SK-N-SH (cell line): ENCODE results near the gene TUBA1B. TPM values are rescaled to one million over a fixed set of nuclear protein-coding genes. Genes with fewer than 3 reads are reported as not detected.

Experiments used
- CTCF ChIA-PET: fragments of 300-600, 350-600 bp; formaldehyde crosslinking; extraction: SDS; loops from one replicate; lab custom pipeline; 2021; lab: Yijun Ruan, JAX
- POLR2A ChIA-PET: fragments of 350-600 bp; sonication (Branson Sonifier 250); formaldehyde crosslinking; extraction: SDS; loops from one replicate; lab custom pipeline; 2020; ENCODE audit warnings: antibody characterized with exemption, inconsistent platforms; lab: Yijun Ruan, JAX
- DNase-seq: peaks from one replicate; pipeline ENCODE4 v3.0.0; 2012
- H2AFZ ChIP-seq: fragments of 200-600 bp; sonication (generic); 2 replicates; pipeline ENCODE4 v1.8.1; 2016; ENCODE audit warnings: antibody characterized with exemption, mild to moderate bottlenecking, low read depth
- H3F3A ChIP-seq: fragments of 200-600 bp; sonication (generic); replicated peaks from 2 replicates; pipeline ENCODE3; 2016; ENCODE audit warnings: antibody characterized with exemption, mild to moderate bottlenecking; ENCODE audit not compliant: insufficient read depth
- H3K27ac ChIP-seq, 2 experiments: fragments of 200-500 bp in 1 of 2; fragments of 200-600 bp in 1 of 2; sonication (Bioruptor generic) in 1 of 2; sonication (generic), shearing (Covaris generic) in 1 of 2; 2 replicates each; pipeline versions ENCODE4 v1.5.1 to v1.6.1; 2014 to 2016; ENCODE audit warnings: low read depth in 2 of 2, inconsistent platforms in 1 of 2, low read length in 1 of 2, mild to moderate bottlenecking in 1 of 2, mixed read lengths in 1 of 2
- H3K27me3 ChIP-seq: fragments of 200-600 bp; sonication (generic), shearing (Covaris generic); 2 replicates; pipeline ENCODE4 v1.6.1; 2016; ENCODE audit warnings: mixed run types; ENCODE audit not compliant: insufficient read depth
- H3K36me3 ChIP-seq, 2 experiments: fragments of 200-500 bp in 1 of 2; fragments of 200-600 bp in 1 of 2; sonication (Bioruptor generic) in 1 of 2; sonication (generic) in 1 of 2; replicated peaks in 1 of 2; 2 replicates each; pipeline versions ENCODE3 to v1.5.1; 2014 to 2016; ENCODE audit warnings: low read length in 1 of 2, mild to moderate bottlenecking in 1 of 2; ENCODE audit not compliant: insufficient read depth in 2 of 2, control insufficient read depth in 1 of 2
- H3K4me1 ChIP-seq, 2 experiments: fragments of 200-500 bp in 1 of 2; fragments of 200-600 bp in 1 of 2; sonication (Bioruptor generic) in 1 of 2; sonication (generic), shearing (Covaris generic) in 1 of 2; 2 replicates each; pipeline versions ENCODE4 v1.5.1 to v1.6.1; 2014 to 2016; ENCODE audit warnings: low read depth in 1 of 2, low read length in 1 of 2, mixed run types in 1 of 2; ENCODE audit not compliant: insufficient read depth in 2 of 2, control insufficient read depth in 1 of 2
- H3K4me2 ChIP-seq: fragments of 200-600 bp; sonication (generic), shearing (Covaris generic); 2 replicates; pipeline ENCODE4 v1.6.1; 2017; ENCODE audit warnings: mixed run types
- H3K4me3 ChIP-seq, 2 experiments: fragments of 200-500 bp in 1 of 2; fragments of 200-600 bp in 1 of 2; sonication (Bioruptor generic) in 1 of 2; sonication (generic), shearing (Covaris generic) in 1 of 2; 2 replicates each; pipeline versions ENCODE4 v1.5.1 to v1.8.1; 2014 to 2016; ENCODE audit warnings: low read depth in 2 of 2, inconsistent platforms in 1 of 2, low read length in 1 of 2, mild to moderate bottlenecking in 1 of 2, mixed read lengths in 1 of 2, moderate library complexity in 1 of 2
- H3K79me2 ChIP-seq: fragments of 200-600 bp; sonication (generic); 2 replicates; pipeline ENCODE4 v1.8.1; 2017; ENCODE audit warnings: mild to moderate bottlenecking; ENCODE audit not compliant: insufficient read depth
- H3K9ac ChIP-seq: fragments of 200-600 bp; sonication (generic); 2 replicates; pipeline ENCODE4 v1.6.1; 2017; ENCODE audit warnings: mixed run types
- H3K9me2 ChIP-seq: fragments of 200-600 bp; sonication (generic); 2 replicates; pipeline ENCODE4 v1.6.1; 2017; ENCODE audit warnings: mixed run types
- H3K9me3 ChIP-seq: fragments of 200-600 bp; sonication (generic); 2 replicates; pipeline ENCODE4 v1.6.1; 2017; ENCODE audit warnings: mixed run types, mild to moderate bottlenecking, moderate library complexity
- H4K20me1 ChIP-seq: fragments of 200-600 bp; sonication (generic); 2 replicates; pipeline ENCODE4 v1.6.1; 2017; ENCODE audit warnings: mild to moderate bottlenecking, mixed run types; ENCODE audit not compliant: insufficient read depth
- CTCF ChIP-seq: fragments of 200-600 bp; sonication (generic); IDR thresholded peaks from 2 replicates; pipeline ENCODE4 v1.6.1; 2017; ENCODE audit warnings: antibody characterized with exemption, mild to moderate bottlenecking, moderate library complexity
- EZH2phosphoT487 ChIP-seq: fragments of 200-600 bp; sonication (generic); IDR thresholded peaks from 2 replicates; pipeline ENCODE4 v1.6.1; 2017; ENCODE audit warnings: low read depth, mixed run types, mild to moderate bottlenecking, antibody characterized with exemption, moderate library complexity, borderline replicate concordance
- FOSL2 ChIP-seq: IDR thresholded peaks from 2 replicates; pipeline ENCODE4 v1.4.0; 2012; ENCODE audit warnings: low read depth, mild to moderate bottlenecking, moderate library complexity, borderline replicate concordance
- FOXJ3 ChIP-seq: sonication (generic); formaldehyde crosslinking; IDR thresholded peaks from 2 replicates; pipeline ENCODE4 v1.5.1; 2020; ENCODE audit warnings: mild to moderate bottlenecking, missing genetic modification reagents
- FOXM1 ChIP-seq: IDR thresholded peaks from 2 replicates; pipeline ENCODE4 v1.4.0; 2012; ENCODE audit warnings: low read depth, mild to moderate bottlenecking
- GABPA ChIP-seq: IDR thresholded peaks from 2 replicates; pipeline ENCODE4 v1.4.0; 2012; ENCODE audit warnings: low read depth, mild to moderate bottlenecking
- GATA2 ChIP-seq: sonication (generic); formaldehyde crosslinking; IDR thresholded peaks from 2 replicates; pipeline ENCODE4 v1.5.0; 2020; ENCODE audit warnings: mild to moderate bottlenecking, missing genetic modification reagents
- MAX ChIP-seq: IDR thresholded peaks from 2 replicates; pipeline ENCODE4 v1.4.0; 2012; ENCODE audit warnings: low read depth
- MEF2A ChIP-seq: IDR thresholded peaks from 2 replicates; pipeline ENCODE4 v1.4.0; 2012; ENCODE audit warnings: low read depth, borderline replicate concordance
- MXI1 ChIP-seq: IDR thresholded peaks from 2 replicates; pipeline ENCODE4 v1.6.1; 2012; ENCODE audit warnings: mild to moderate bottlenecking, low read depth, low read length, improper control_type of control experiment
- PBX3 ChIP-seq: IDR thresholded peaks from 2 replicates; pipeline ENCODE4; 2012
- RCOR1 ChIP-seq: fragments of 150-350 bp; IDR thresholded peaks from 2 replicates; pipeline ENCODE4 v1.6.1; 2017; ENCODE audit warnings: antibody characterized with exemption, low read length
- REST ChIP-seq: IDR thresholded peaks from 2 replicates; pipeline ENCODE4 v1.6.1; 2012; ENCODE audit warnings: mild to moderate bottlenecking, low read depth, low read length, moderate library complexity
- RXRA ChIP-seq: IDR thresholded peaks from 2 replicates; pipeline ENCODE4 v1.4.0; 2012; ENCODE audit warnings: low read depth, mild to moderate bottlenecking, borderline replicate concordance
- SIN3A ChIP-seq: IDR thresholded peaks from 2 replicates; pipeline ENCODE4 v1.6.1; 2012; ENCODE audit warnings: low read depth, mild to moderate bottlenecking, low read length, moderate library complexity, borderline replicate concordance
- TCF12 ChIP-seq: IDR thresholded peaks from 2 replicates; pipeline ENCODE4 v1.4.0; 2012
- TEAD4 ChIP-seq: IDR thresholded peaks from 2 replicates; pipeline ENCODE4 v1.4.0; 2012; ENCODE audit warnings: mild to moderate bottlenecking, borderline replicate concordance; ENCODE audit not compliant: insufficient read depth
- USF1 ChIP-seq: IDR thresholded peaks from 2 replicates; pipeline ENCODE4 v1.4.0; 2012; ENCODE audit warnings: low read depth, borderline replicate concordance
- USF2 ChIP-seq: fragments of 150-350 bp; IDR thresholded peaks from 2 replicates; pipeline ENCODE4 v1.6.1; 2017; ENCODE audit warnings: antibody characterized with exemption, low read length, low read depth, borderline replicate concordance
- YY1 ChIP-seq: IDR thresholded peaks from 2 replicates; pipeline ENCODE4 v1.4.0; 2012; ENCODE audit warnings: low read depth, mild to moderate bottlenecking
- ZBTB33 ChIP-seq: IDR thresholded peaks from 2 replicates; pipeline ENCODE4 v1.4.0; 2012; ENCODE audit warnings: low read depth, borderline replicate concordance
- WGBS: methylation state at CpG from one replicate; pipeline ENCODE4 v1.1.6; 2017; ENCODE audit warnings: low lambda C conversion rate; 5-methylcytosine and 5-hydroxymethylcytosine counted together
- polyA plus RNA-seq, 3 experiments: library from polyadenylated mRNA; depleted of rRNA; stranded (reverse); fragments of >200 nt; gene quantifications; 2 replicates each; pipeline ENCODE4 v1.2.3, GENCODE V29; 2012

TUBA1B gene
- polyA plus RNA-seq, 1 of the 3 experiments (the other 2 are of a cell fraction) = 2,454 TPM

GRCh38 chr12:49110464-49111155 is 20.6 kb downstream of the TUBA1B start, which contains the start of gene LMBR1L:
TSS of gene LMBR1L (minus strand) at chr12:49110847. CDS start at chr12:49110555, 292 bp downstream.
- H3K36me3 ChIP-seq = peaks cover 8 to 9% of the 10 kb centered on the region in 2 experiments
- peak within 1 kb of the TSS; percentile 97 for H3K4me2 ChIP-seq
- no peaks in the 10 kb centered on the region for H3K27me3 ChIP-seq
- no peaks in the 10 kb centered on the region for H3K9me2 ChIP-seq
- WGBS = 0% methylated on average over 11 of the region's 43 CpGs
- peak within 1 kb of the TSS; percentile 97 for H3K9ac ChIP-seq
- POLR2A ChIA-PET = interaction anchor here (0.6 to 4.3 kb wide), 10 partner anchors 9 to 213 kb away, joined by 3 to 28 read pairs (median 4); partner anchors contain the start of genes TROAP, TUBA1A and TUBA1B
- peaks cover 31% of the 10 kb centered on the region; the same call in 1 of the 2 replicates for H4K20me1 ChIP-seq
- DNase-seq = peak; percentile 97
- peak within 1 kb of the TSS; percentile 82 to 100 for H3K4me3 ChIP-seq
- CTCF ChIA-PET = interaction anchor here (0.6 to 25.0 kb wide), 12 partner anchors 10 to 248 kb away, joined by 3 to 315 read pairs (median 16); partner anchors contain the start of genes ARF3, DHH and TUBA1B
- peaks cover 0 to 12% of the 10 kb centered on the region in 2 experiments; a peak in 1 of 4 replicates for H3K4me1 ChIP-seq
- peak within 1 kb of the TSS; percentile 85 to 88 for H3K27ac ChIP-seq
- H3F3A ChIP-seq = no peaks in the 10 kb centered on the region
- H3K9me3 ChIP-seq = no peaks in the 10 kb centered on the region
- H3K79me2 ChIP-seq = peaks cover 42% of the 10 kb centered on the region
- peak within 1 kb of the TSS; percentile 88 for H2AFZ ChIP-seq
- TF ChIP-seq TCF12 (no peak), FOSL2 (no peak), USF2 (no peak), FOXJ3 (CRISPR knock-in tag) (no peak), GATA2 (peak; percentile 71; the same call in 1 of the 2 replicates), GABPA (no peak), TEAD4 (no peak), MEF2A (no peak), MAX (peak; percentile 85), CTCF (peak; percentile 46), SIN3A (peak; percentile 56; the same call in 1 of the 2 replicates), PBX3 (peak; percentile 99), MXI1 (peak; percentile 86; the same call in 1 of the 2 replicates), RXRA (no peak), ZBTB33 (no peak), YY1 (no peak), EZH2phosphoT487 (no peak), REST (no peak), USF1 (no peak), RCOR1 (no peak; the same call in 1 of the 2 replicates), FOXM1 (no peak)
